Measurements from ENCODE around the gene ASIC1. TPM values are rescaled to one million over a fixed set of nuclear protein-coding genes. Genes with fewer than 3 reads are reported as not detected.

The ASIC1 gene
- total RNA-seq, 2 donors from 2014 or later, result 4.2 to 5.2 TPM

GRCh38 chr12:50052544-50052943 is 4.9 kb upstream of the ASIC1 start:
- H3K4me1 ChIP-seq (ENCODE audit: control insufficient read depth, insufficient read depth, low read length), result no peaks in the 10 kb centered on the region
- no peaks in the 10 kb centered on the region for H3K36me3 Mint-ChIP-seq (ENCODE audit: low read depth)
- no peak for TF ChIP-seq CTCF (conservative IDR thresholded peaks at IDR 0.05)
- no peaks in the 10 kb centered on the region for H3K9me3 ChIP-seq (ENCODE audit: control insufficient read depth, low read length)
- no peak overlapping the region for H3K4me3 ChIP-seq (ENCODE audit: low read length)
- H3K27ac ChIP-seq (ENCODE audit: low read depth, low read length), result no peak overlapping the region
- H3K36me3 ChIP-seq (ENCODE audit: control insufficient read depth, insufficient read depth, low read length), result no peaks in the 10 kb centered on the region
- H3K4me3 Mint-ChIP-seq, result no peak overlapping the region
- H3K27ac Mint-ChIP-seq, result no peak overlapping the region
- H3K9me3 Mint-ChIP-seq, result no peaks in the 10 kb centered on the region
- H3K9ac ChIP-seq (ENCODE audit: extremely low read depth, low read length, poor library complexity, severe bottlenecking), result no peak overlapping the region
- peaks cover 53% of the 10 kb centered on the region for H3K27me3 ChIP-seq (ENCODE audit: control insufficient read depth, insufficient read depth, low read length, poor library complexity, severe bottlenecking)
- DNase-seq, result no peak
- peaks cover 20% of the 10 kb centered on the region for H3K4me1 Mint-ChIP-seq
- H3K27me3 Mint-ChIP-seq (ENCODE audit: insufficient read depth), result peaks cover 83% of the 10 kb centered on the region

- Histone ChIP-seq H3K4me3 (ENCODE audit: low read length) (no peak overlapping the region), H3K9me3 (ENCODE audit: control insufficient read depth, low read length) (no peaks in the 10 kb centered on the region), H3K9ac (ENCODE audit: extremely low read depth, low read length, poor library complexity, severe bottlenecking) (no peak overlapping the region), H3K27me3 (ENCODE audit: control insufficient read depth, insufficient read depth, low read length, poor library complexity, severe bottlenecking) (peaks cover 57% of the 10 kb centered on the region), H3K27ac (ENCODE audit: low read depth, low read length) (no peak overlapping the region), H3K4me1 (ENCODE audit: control insufficient read depth, insufficient read depth, low read length) (no peaks in the 10 kb centered on the region), H3K36me3 (ENCODE audit: control insufficient read depth, insufficient read depth, low read length) (no peaks in the 10 kb centered on the region)
- no peak for DNase-seq
- Mint-ChIP-seq H3K27me3 (ENCODE audit: insufficient read depth) (peaks cover 82% of the 10 kb centered on the region), H3K4me1 (peaks cover 20% of the 10 kb centered on the region), H3K27ac (no peak overlapping the region), H3K36me3 (ENCODE audit: low read depth) (no peaks in the 10 kb centered on the region), H3K9me3 (no peaks in the 10 kb centered on the region), H3K4me3 (no peak overlapping the region)
- WGBS, 2 experiments (ENCODE audit: insufficient coverage in 1 of 2, insufficient read length in 1 of 2), result 89 to 92% methylated on average over 6 to 7 of the region's 7 CpGs
- TF ChIP-seq CTCF (conservative IDR thresholded peaks at IDR 0.05), result no peak
These were observed 4.4 kb upstream of the ASIC1 start for GRCh38 chr12:50052964-50053363.

- Histone ChIP-seq H3K36me3 (ENCODE audit: control insufficient read depth, insufficient read depth, low read length) (no peaks in the 10 kb centered on the region), H3K27ac (ENCODE audit: low read depth, low read length) (no peak overlapping the region), H3K27me3 (ENCODE audit: control insufficient read depth, insufficient read depth, low read length, poor library complexity, severe bottlenecking) (peaks cover 63% of the 10 kb centered on the region), H3K9ac (ENCODE audit: extremely low read depth, low read length, poor library complexity, severe bottlenecking) (no peak overlapping the region), H3K9me3 (ENCODE audit: control insufficient read depth, low read length) (no peaks in the 10 kb centered on the region), H3K4me3 (ENCODE audit: low read length) (no peak overlapping the region), H3K4me1 (ENCODE audit: control insufficient read depth, insufficient read depth, low read length) (no peaks in the 10 kb centered on the region)
- no peaks in the 10 kb centered on the region for H3K36me3 Mint-ChIP-seq (ENCODE audit: low read depth)
- H3K27me3 Mint-ChIP-seq (ENCODE audit: insufficient read depth), result peaks cover 86% of the 10 kb centered on the region
- H3K27ac Mint-ChIP-seq, result no peak overlapping the region
- TF ChIP-seq CTCF (conservative IDR thresholded peaks at IDR 0.05), result no peak
- no peak overlapping the region for H3K4me3 Mint-ChIP-seq
- WGBS, 2 experiments (ENCODE audit: insufficient coverage in 1 of 2, insufficient read length in 1 of 2), result 70 to 75% methylated on average over 1 of the region's 1 CpG
- no peak for DNase-seq
- H3K9me3 Mint-ChIP-seq, result no peaks in the 10 kb centered on the region
- H3K4me1 Mint-ChIP-seq, result peaks cover 20% of the 10 kb centered on the region
These were observed 3.8 kb upstream of the ASIC1 start for GRCh38 chr12:50053583-50053982.
